GM10847 (cell line): ENCODE results near the gene MOB2.

ENCODE experiments used
- POLR2A ChIP-seq: IDR thresholded peaks from 2 replicates; pipeline ENCODE4 v1.6.1; 2011; ENCODE audit not compliant: insufficient read length; ENCODE audit errors: extremely low read depth

Gene MOB2

DNA sequence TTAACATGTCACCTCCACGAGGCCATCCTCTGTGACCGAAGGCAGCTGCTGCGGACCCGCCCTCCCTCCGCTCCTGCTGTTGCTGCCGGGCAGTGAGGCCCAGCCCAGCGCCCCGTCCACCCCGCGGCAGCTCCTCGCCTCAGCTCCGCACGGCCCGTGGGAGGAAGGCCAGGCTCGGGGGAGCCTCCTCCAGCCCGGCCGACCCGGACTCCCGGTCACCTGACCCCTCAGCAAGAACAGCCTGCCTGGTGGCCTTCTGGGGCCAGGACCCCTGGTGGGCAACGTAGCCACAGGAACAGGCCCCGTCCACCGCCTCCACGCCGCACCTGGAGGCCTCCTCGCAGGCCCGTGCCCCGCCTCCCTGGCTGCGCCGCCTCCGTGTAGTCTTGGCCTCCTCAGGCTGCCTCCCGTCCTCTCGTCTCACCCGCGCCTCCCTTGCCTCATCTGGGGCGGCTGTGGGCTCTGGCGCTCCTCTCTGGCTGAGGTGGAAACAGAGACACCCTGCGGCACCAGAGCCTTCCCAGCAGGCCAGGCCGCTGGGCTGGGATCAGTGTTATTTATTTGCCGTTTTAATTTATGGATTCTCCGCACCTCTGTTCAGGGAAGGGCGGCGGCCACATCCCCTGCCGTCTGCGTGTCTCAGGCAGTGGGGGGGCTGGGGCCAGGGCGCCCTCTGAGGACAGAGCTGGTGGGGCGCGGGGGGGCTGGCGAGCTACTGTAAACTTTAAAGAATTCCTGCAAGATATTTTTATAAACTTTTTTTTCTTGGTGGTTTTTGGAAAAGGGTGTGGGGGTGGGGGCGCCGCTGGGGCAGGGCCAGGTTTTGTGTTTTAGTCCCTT, 25.4 kb downstream of the MOB2 start:
- TF ChIP-seq POLR2A = no peak

DNA sequence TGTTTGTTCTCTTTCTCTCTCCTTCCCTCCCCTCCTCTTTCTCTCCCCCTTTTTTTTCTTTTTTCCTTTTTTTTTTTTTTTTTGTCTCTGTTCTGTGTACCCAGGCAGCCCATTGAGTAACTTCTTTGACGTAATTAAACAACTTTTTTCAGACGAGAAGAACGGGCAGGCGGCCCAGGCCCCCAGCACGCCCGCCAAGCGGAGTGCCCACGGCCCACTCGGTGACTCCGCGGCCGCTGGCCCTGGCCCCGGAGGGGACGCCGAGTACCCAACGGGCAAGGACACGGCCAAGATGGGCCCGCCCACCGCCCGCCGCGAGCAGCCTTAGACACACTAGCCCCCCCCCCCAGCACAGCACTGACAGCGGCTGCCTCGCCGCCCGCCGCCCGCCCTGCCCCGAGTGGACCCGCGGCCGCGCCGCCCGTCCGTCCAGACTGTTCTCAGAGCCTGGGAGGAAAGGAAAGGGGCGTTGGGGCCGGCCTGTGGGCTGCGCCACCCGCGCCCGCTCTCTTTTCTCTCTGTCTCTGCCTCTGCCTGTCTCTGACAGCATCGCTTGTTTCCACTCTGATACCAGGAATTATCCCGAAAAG, 26.1 kb downstream of the MOB2 start:
- TF ChIP-seq POLR2A = no peak

GRCh38 chr11:1459764-1460395, 26.7 kb downstream of the MOB2 start:
- no peak for TF ChIP-seq POLR2A

DNA sequence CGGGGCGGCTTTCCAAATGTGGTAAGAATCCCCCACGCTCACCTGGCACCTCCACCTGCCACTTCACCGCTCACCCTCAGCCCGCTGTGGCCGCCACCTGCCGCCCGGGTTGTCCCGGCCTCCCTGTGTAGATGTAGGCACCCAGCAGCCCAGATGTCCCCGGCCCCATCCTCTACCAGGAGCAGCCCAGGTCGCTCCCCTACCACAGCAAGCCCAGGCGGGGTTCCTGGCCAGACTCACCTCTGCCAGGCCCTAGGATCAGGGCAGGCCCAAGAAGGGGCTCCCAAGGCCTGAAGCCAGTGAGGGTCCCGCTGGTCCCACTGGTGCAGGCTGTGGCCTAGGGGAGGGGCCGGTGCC, 27.4 kb downstream of the MOB2 start:
- TF ChIP-seq POLR2A = no peak

DNA sequence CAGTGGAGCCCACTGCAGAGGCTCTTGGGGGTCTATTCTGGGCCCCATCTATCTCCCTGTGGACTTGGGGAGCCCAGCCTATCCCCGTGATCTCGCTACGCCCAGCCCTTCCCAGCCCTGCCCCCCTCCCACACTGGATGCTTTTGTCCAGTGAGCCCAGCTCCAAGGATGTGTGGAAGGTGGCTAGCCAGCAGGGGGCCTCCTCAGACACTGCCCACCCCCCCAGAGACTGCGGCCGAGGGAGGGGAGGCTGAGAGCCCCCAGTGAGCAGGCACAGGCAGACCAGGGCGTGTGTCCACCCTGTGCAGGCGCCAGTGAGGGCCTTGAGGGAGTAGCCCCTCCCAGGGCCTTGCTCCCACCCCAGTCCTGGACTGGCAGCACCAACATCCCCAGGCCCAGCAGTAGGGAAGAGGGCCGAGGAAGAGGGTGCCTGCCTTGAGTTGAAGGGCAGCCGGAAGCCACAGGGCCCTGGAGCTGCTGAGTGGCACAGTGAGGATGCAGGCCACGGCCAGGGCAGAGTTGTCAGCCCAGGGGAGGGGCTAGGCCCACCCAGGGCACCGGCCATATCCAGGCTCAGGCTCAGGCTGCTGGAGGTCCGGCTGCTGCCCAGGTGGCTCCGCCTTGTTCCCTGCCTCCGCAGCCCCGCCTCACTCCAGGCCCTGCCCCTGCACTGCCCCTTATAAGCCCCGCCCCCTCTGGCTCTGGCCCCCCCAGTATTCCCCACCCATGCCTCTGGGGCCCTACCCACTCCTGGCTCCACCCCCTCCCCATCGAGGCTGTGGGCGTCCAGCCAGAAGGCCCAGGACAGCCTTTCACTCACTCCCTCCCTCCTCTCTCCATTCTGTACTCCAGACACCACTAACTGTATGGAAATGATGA, 28.0 kb downstream of the MOB2 start:
- TF ChIP-seq POLR2A = no peak

- no peak for TF ChIP-seq POLR2A
Measured at GRCh38 chr11:1457856-1458255, 28.7 kb downstream of the MOB2 start.

DNA sequence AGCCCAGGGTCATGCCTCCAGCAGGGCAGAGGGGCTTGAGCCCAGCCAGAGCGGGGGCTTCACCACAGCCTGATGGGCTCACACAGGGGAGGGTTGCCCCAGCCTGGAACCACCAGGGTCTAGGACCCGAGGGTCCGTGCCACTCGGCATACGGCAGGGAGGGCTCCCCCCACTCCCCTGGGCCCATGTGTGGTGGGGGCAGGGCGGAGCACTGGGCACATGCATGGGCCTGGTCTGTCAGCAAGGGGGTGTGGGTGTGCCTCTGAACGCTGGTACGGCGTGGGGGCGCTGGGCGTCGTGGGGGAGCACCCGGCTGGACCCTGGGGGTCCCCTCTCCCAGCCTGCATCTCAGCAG, 29.3 kb downstream of the MOB2 start:
- TF ChIP-seq POLR2A = no peak

- no peak for TF ChIP-seq POLR2A
Measured at GRCh38 chr11:1456596-1457325, 29.8 kb downstream of the MOB2 start.

GRCh38 chr11:1456176-1456575, 30.4 kb downstream of the MOB2 start:
- no peak for TF ChIP-seq POLR2A

GRCh38 chr11:1455763-1456060, 30.9 kb downstream of the MOB2 start:
- no peak for TF ChIP-seq POLR2A

- TF ChIP-seq POLR2A = no peak
Measured at GRCh38 chr11:1455032-1455762, 31.4 kb downstream of the MOB2 start.

DNA sequence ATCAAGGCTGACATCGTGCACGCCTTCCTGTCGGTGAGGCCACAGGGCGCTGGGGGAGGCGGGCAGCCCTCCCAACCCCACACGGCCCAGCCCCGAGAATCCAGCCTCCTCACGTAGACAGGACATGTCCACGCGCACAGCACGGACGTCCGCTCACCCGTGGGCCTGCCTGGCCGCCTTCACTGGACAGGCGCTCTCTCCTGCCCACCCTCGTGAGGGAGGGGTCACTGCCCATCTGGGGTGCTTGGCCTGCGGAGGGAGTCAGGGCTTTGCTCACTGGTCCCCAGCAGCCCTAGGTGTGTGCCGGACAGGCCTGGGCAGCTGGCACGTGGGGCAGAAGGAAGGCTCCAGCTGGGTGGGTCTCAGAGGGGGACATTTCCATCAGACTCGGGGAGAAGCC, 32.0 kb downstream of the MOB2 start:
- no peak for TF ChIP-seq POLR2A

GRCh38 chr11:1453611-1454034, 33.0 kb downstream of the MOB2 start:
- no peak for TF ChIP-seq POLR2A

GRCh38 chr11:1452744-1453143, 33.8 kb downstream of the MOB2 start:
- no peak for TF ChIP-seq POLR2A
